ENCODE results near the gene MPP1. TPM values are rescaled to one million over a fixed set of nuclear protein-coding genes. Genes with fewer than 3 reads are reported as not detected.
"Not testable (repeated sequence)": the region's sequence is repeated elsewhere in the genome, so short reads cannot be mapped to it uniquely, and the experiment has no call there.

MPP1 gene
- total RNA-seq: 37.7 TPM
- long read RNA-seq, transcript MPP1-202 (12 exons, 2,042 nt): major isoform, 55 of 61 reads
- long read RNA-seq, partial matches to known transcripts: 3 of 61 reads
- long read RNA-seq, other reads (novel, unspliced or antisense): 1 of 61 reads

- DNase-seq (peak; percentile 85), ATAC-seq (ENCODE audit: poor library complexity) (peak; percentile 99)
- intact Hi-C loops (cut with DNase I): no loop called here
Measured at GRCh38 chrX:154804957-154805695, at the start of gene MPP1. Gene MPP1 (minus strand): TSS chrX:154805485. CDS start chrX:154805373, 112 bp downstream.

GRCh38 chrX:154850957-154851611 is 45.8 kb upstream of the MPP1 start:
- DNase-seq: no peak
- intact Hi-C loops (cut with DNase I): no loop called here
- no peak for ATAC-seq (ENCODE audit: poor library complexity)

- DNase-seq (no peak), ATAC-seq (ENCODE audit: poor library complexity) (no peak)
- intact Hi-C loops (cut with DNase I): no loop called here
Measured at GRCh38 chrX:154840856-154841255, 35.6 kb upstream of the MPP1 start.

GRCh38 chrX:154836163-154836562 is 30.9 kb upstream of the MPP1 start:
- intact Hi-C loops (cut with DNase I): no loop called here
- ATAC-seq (ENCODE audit: poor library complexity) (no peak), DNase-seq (no peak)

GRCh38 chrX:154834562-154834961 is 29.3 kb upstream of the MPP1 start, which contains the start of gene SMIM9:
Gene SMIM9 (minus strand): TSS chrX:154834662. CDS start chrX:154830856, 3,806 bp downstream.
- DNase-seq (no peak), ATAC-seq (ENCODE audit: poor library complexity) (no peak)
- intact Hi-C loops (cut with DNase I): no loop called here

- ATAC-seq (ENCODE audit: poor library complexity) (no peak), DNase-seq (no peak)
- intact Hi-C loops (cut with DNase I): no loop called here
Measured at GRCh38 chrX:154833746-154834274, 28.5 kb upstream of the MPP1 start.

- DNase-seq (no peak), ATAC-seq (ENCODE audit: poor library complexity) (no peak)
- intact Hi-C loops (cut with DNase I): no loop called here
Measured at GRCh38 chrX:154829926-154830442, 24.7 kb upstream of the MPP1 start.

- ATAC-seq (ENCODE audit: poor library complexity) (no peak), DNase-seq (no peak)
- intact Hi-C loops (cut with DNase I): no loop called here
Measured at GRCh38 chrX:154829134-154829533, 23.8 kb upstream of the MPP1 start.

GRCh38 chrX:154828016-154828408 is 22.7 kb upstream of the MPP1 start:
- intact Hi-C loops (cut with DNase I): no loop called here
- ATAC-seq (ENCODE audit: poor library complexity): no peak
- DNase-seq: no peak

GRCh38 chrX:154827194-154828015 is 22.1 kb upstream of the MPP1 start:
- DNase-seq: no peak
- ATAC-seq (ENCODE audit: poor library complexity): no peak
- intact Hi-C loops (cut with DNase I): no loop called here

- DNase-seq; ATAC-seq (ENCODE audit: poor library complexity); intact Hi-C loops (cut with DNase I): not testable (repeated sequence)
Measured at GRCh38 chrX:154825586-154825985, 20.3 kb upstream of the MPP1 start.

- intact Hi-C loops (cut with DNase I): no loop called here
- ATAC-seq (ENCODE audit: poor library complexity) (no peak), DNase-seq (no peak)
Measured at GRCh38 chrX:154824638-154825037, 19.4 kb upstream of the MPP1 start.

- no peak for DNase-seq
- no peak for ATAC-seq (ENCODE audit: poor library complexity)
- intact Hi-C loops (cut with DNase I): no loop called here
Measured at GRCh38 chrX:154822029-154822428, 16.7 kb upstream of the MPP1 start.

- intact Hi-C loops (cut with DNase I): no loop called here
- DNase-seq: no peak
- ATAC-seq (ENCODE audit: poor library complexity): no peak
Measured at GRCh38 chrX:154821523-154821922, 16.2 kb upstream of the MPP1 start.

- ATAC-seq (ENCODE audit: poor library complexity) (no peak), DNase-seq (no peak)
- intact Hi-C loops (cut with DNase I): no loop called here
Measured at GRCh38 chrX:154819771-154820341, 14.6 kb upstream of the MPP1 start.

- no peak for DNase-seq
- intact Hi-C loops (cut with DNase I): no loop called here
- ATAC-seq (ENCODE audit: poor library complexity): no peak
Measured at GRCh38 chrX:154818916-154819770, 13.9 kb upstream of the MPP1 start.

GRCh38 chrX:154817048-154817618 is 11.8 kb upstream of the MPP1 start:
- ATAC-seq (ENCODE audit: poor library complexity); intact Hi-C loops (cut with DNase I); DNase-seq: not testable (repeated sequence)
